Rectal smooth muscle tissue (tissue), 1 donor: ENCODE results near the gene ARHGEF2.

Experiments
- H3K27ac ChIP-seq: one replicate; pipeline ENCODE4 v1.7.0; 2013; ENCODE audit warnings: low read depth, low read length, inconsistent platforms
- H3K27me3 ChIP-seq: one replicate; pipeline ENCODE4 v1.7.0; 2013; ENCODE audit warnings: low read length; ENCODE audit not compliant: control insufficient read depth, insufficient read depth
- H3K36me3 ChIP-seq: one replicate; pipeline ENCODE4 v1.7.0; 2013; ENCODE audit warnings: low read length; ENCODE audit not compliant: control insufficient read depth, insufficient read depth
- H3K4me1 ChIP-seq: one replicate; pipeline ENCODE4 v1.7.0; 2013; ENCODE audit warnings: low read length; ENCODE audit not compliant: control insufficient read depth, insufficient read depth
- H3K4me3 ChIP-seq: one replicate; pipeline ENCODE4 v1.7.0; 2013; ENCODE audit warnings: low read length
- H3K9ac ChIP-seq: one replicate; pipeline ENCODE4 v1.7.0; 2013; ENCODE audit warnings: low read length

Gene ARHGEF2

DNA sequence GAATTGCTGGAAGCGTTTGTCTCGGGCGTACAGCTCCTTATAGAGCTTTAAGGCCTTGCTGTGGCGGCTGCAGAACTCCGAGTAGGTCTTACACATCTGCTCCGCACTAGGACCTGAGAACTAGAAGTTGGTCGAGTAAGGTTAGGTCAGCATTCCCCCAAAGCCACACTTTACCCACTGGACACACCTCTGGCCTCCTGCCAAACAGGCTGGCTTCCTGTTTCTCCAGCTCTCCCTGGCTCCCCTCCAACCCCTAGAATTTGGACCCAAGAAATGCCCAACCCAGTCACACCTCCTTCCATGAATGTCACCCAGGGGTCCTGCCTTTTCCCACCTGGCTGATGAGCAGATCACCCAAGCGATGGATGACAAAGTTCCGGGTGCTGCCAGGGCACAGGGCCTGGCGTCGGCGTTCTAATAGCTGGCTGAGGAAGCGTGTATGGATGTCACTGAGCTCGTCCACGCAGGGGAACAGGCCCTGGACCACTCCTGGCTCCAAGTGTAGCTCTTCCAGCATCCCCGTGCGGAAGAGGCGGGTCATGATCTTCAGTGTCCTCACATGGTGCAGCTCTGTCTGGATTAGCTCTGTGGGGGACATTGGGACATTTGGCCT is 15.6 kb downstream of the ARHGEF2 start:
- peaks cover 6% of the 10 kb centered on the region for H3K4me1 ChIP-seq
- no peaks in the 10 kb centered on the region for H3K27me3 ChIP-seq
- no peak overlapping the region for H3K27ac ChIP-seq
- H3K4me3 ChIP-seq, result no peak overlapping the region
- no peak overlapping the region for H3K9ac ChIP-seq
- H3K36me3 ChIP-seq, result peaks cover 58% of the 10 kb centered on the region

- no peak overlapping the region for H3K4me3 ChIP-seq
- peaks cover 64% of the 10 kb centered on the region for H3K36me3 ChIP-seq
- no peak overlapping the region for H3K9ac ChIP-seq
- H3K27ac ChIP-seq, result no peak overlapping the region
- H3K4me1 ChIP-seq, result no peaks in the 10 kb centered on the region
- no peaks in the 10 kb centered on the region for H3K27me3 ChIP-seq
These were observed 16.4 kb downstream of the ARHGEF2 start for GRCh38 chr1:155961937-155962336.

GRCh38 chr1:155960081-155960745 is 18.1 kb downstream of the ARHGEF2 start:
- Histone ChIP-seq H3K36me3 (peaks cover 57% of the 10 kb centered on the region), H3K4me1 (no peaks in the 10 kb centered on the region), H3K27me3 (no peaks in the 10 kb centered on the region), H3K27ac (no peak overlapping the region), H3K9ac (no peak overlapping the region), H3K4me3 (no peak overlapping the region)

- H3K27ac ChIP-seq, result no peak overlapping the region
- no peaks in the 10 kb centered on the region for H3K4me1 ChIP-seq
- no peak overlapping the region for H3K9ac ChIP-seq
- H3K36me3 ChIP-seq, result peaks cover 52% of the 10 kb centered on the region
- H3K27me3 ChIP-seq, result no peaks in the 10 kb centered on the region
- no peak overlapping the region for H3K4me3 ChIP-seq
These were observed 20.9 kb downstream of the ARHGEF2 start for GRCh38 chr1:155957411-155957915.

DNA sequence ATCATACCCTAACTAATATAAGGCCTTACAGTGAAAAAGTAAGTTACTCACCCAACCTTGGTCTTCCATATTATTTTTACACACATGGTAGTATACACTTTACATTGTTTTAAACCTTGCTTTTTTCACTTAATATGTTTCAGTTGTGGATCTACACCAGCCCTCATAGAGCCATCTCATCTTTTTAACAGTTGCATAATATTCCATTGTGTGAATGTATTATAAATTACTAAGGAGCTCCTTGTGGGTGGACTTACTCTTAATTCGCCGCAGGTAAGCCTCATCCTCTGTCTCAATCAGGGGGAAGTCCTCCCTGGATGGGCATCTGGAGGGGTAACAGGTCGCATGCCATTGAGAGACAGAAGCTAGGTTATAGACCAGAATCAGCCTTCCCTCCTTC is 23.7 kb downstream of the ARHGEF2 start:
- H3K27me3 ChIP-seq, result no peaks in the 10 kb centered on the region
- H3K4me1 ChIP-seq, result no peaks in the 10 kb centered on the region
- no peak overlapping the region for H3K27ac ChIP-seq
- peaks cover 54% of the 10 kb centered on the region for H3K36me3 ChIP-seq
- no peak overlapping the region for H3K4me3 ChIP-seq
- H3K9ac ChIP-seq, result no peak overlapping the region

- H3K4me3 ChIP-seq, result no peak overlapping the region
- H3K27me3 ChIP-seq, result no peaks in the 10 kb centered on the region
- no peak overlapping the region for H3K27ac ChIP-seq
- no peak overlapping the region for H3K9ac ChIP-seq
- H3K36me3 ChIP-seq, result peaks cover 47% of the 10 kb centered on the region
- H3K4me1 ChIP-seq, result no peaks in the 10 kb centered on the region
These were observed 25.8 kb downstream of the ARHGEF2 start for GRCh38 chr1:155952505-155952890.

- Histone ChIP-seq H3K9ac (no peak overlapping the region), H3K4me3 (no peak overlapping the region), H3K27ac (no peak overlapping the region), H3K4me1 (no peaks in the 10 kb centered on the region), H3K27me3 (no peaks in the 10 kb centered on the region), H3K36me3 (peaks cover 46% of the 10 kb centered on the region)
These were observed 26.4 kb downstream of the ARHGEF2 start for GRCh38 chr1:155951753-155952504.

DNA sequence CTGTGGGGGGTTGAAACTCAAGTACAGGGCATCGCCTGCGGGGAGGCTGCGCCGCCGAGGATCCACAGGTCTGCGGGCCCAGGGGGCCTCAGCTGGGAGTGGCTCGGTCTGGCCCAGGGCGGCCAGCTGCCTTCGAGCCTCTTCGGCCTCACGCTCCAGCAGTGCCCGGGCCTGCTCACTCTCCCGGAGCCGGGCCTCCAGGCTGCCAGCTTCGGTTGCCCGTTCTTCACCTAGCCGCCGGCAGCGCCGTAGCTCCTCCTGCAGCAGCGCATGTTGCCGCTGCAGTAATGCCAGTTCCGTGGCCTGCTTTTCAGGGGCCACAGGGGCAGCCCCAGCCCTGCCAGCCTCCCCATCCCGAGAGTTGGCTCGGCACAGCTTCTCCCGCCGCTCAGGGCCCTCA is 27.5 kb downstream of the ARHGEF2 start:
- H3K36me3 ChIP-seq, result peaks cover 46% of the 10 kb centered on the region
- no peak overlapping the region for H3K27ac ChIP-seq
- no peak overlapping the region for H3K9ac ChIP-seq
- H3K27me3 ChIP-seq, result no peaks in the 10 kb centered on the region
- H3K4me1 ChIP-seq, result no peaks in the 10 kb centered on the region
- no peak overlapping the region for H3K4me3 ChIP-seq

DNA sequence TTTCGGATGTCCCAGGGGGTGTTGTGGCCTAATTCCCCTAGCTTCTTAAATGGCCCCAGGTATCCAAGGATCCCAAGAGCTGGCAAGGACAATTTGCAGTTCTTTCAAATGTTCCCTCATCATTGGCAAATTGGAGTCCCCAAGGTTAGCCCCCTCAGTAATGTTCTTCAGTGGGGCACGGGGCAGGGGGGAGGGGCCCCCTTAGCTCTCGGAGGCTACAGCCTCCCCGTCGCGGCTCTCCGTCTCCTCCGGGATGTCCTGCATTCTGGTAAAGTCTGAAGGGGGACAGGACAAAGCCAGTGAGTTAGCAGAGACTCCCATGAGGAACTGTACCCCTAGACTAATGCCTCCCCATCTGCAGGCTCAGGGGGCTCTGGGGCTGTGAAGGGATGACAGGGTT is 30.6 kb downstream of the ARHGEF2 start:
- Histone ChIP-seq H3K27me3 (no peaks in the 10 kb centered on the region), H3K4me3 (no peak overlapping the region), H3K9ac (no peak overlapping the region), H3K4me1 (no peaks in the 10 kb centered on the region), H3K36me3 (peaks cover 34% of the 10 kb centered on the region), H3K27ac (no peak overlapping the region)

GRCh38 chr1:155947292-155947691 is 31.1 kb downstream of the ARHGEF2 start:
- Histone ChIP-seq H3K4me3 (no peak overlapping the region), H3K27me3 (no peaks in the 10 kb centered on the region), H3K4me1 (no peaks in the 10 kb centered on the region), H3K36me3 (peaks cover 29% of the 10 kb centered on the region), H3K27ac (no peak overlapping the region), H3K9ac (no peak overlapping the region)

- H3K9ac ChIP-seq, result no peak overlapping the region
These were observed 31.6 kb downstream of the ARHGEF2 start for GRCh38 chr1:155946633-155947219.

GRCh38 chr1:155944444-155944799 is 33.9 kb downstream of the ARHGEF2 start:
- Histone ChIP-seq H3K9ac (no peak overlapping the region), H3K27me3 (no peaks in the 10 kb centered on the region), H3K27ac (no peak overlapping the region), H3K4me3 (no peak overlapping the region), H3K36me3 (peaks cover 8% of the 10 kb centered on the region), H3K4me1 (no peaks in the 10 kb centered on the region)

More at GRCh38 chr1:155946633-155947219, 31.6 kb downstream of the ARHGEF2 start:
- H3K27me3 ChIP-seq, result no peaks in the 10 kb centered on the region
- no peak overlapping the region for H3K4me3 ChIP-seq
- H3K36me3 ChIP-seq, result peaks cover 25% of the 10 kb centered on the region
- no peak overlapping the region for H3K27ac ChIP-seq
- H3K4me1 ChIP-seq, result no peaks in the 10 kb centered on the region
